Measurements from ENCODE around the gene ART3.

GRCh38 chr4:76035799-76036380, 38.6 kb upstream of the ART3 start, which contains the start of gene CXCL11:
- no peak for TF ChIP-seq MAX (IDR thresholded peaks at IDR 0.05)
- no peak for TF ChIP-seq CTCF (IDR thresholded peaks at IDR 0.05; ENCODE audit: control extremely low read depth in 1 of 3, insufficient read depth in 1 of 3, low read depth in 1 of 3, low read length in 3 of 3)
- TF ChIP-seq HDAC2 (IDR thresholded peaks at IDR 0.05; ENCODE audit: borderline replicate concordance in 1 of 2, low read depth in 2 of 2, low read length in 2 of 2) = no peak
- no peak for TF ChIP-seq SP1 (IDR thresholded peaks at IDR 0.05; ENCODE audit: low read depth, low read length)
- TF ChIP-seq HDAC6 (IDR thresholded peaks at IDR 0.05; ENCODE audit: low read depth, low read length) = no peak
- TF ChIP-seq RFX5 (IDR thresholded peaks at IDR 0.05; ENCODE audit: borderline replicate concordance, low read depth, low read length) = no peak
- no peak for TF ChIP-seq POLR2AphosphoS5 (IDR thresholded peaks at IDR 0.05; ENCODE audit: low read depth, low read length)
- no peak for TF ChIP-seq SIX5 (IDR thresholded peaks at IDR 0.05; ENCODE audit: low read depth, low read length)
